Measurements from ENCODE around the gene PCBP3. TPM values are rescaled to one million over a fixed set of nuclear protein-coding genes. Genes with fewer than 3 reads are reported as not detected.

PCBP3 gene
- total RNA-seq, 1 experiment from 2014 or later: not detected

DNA sequence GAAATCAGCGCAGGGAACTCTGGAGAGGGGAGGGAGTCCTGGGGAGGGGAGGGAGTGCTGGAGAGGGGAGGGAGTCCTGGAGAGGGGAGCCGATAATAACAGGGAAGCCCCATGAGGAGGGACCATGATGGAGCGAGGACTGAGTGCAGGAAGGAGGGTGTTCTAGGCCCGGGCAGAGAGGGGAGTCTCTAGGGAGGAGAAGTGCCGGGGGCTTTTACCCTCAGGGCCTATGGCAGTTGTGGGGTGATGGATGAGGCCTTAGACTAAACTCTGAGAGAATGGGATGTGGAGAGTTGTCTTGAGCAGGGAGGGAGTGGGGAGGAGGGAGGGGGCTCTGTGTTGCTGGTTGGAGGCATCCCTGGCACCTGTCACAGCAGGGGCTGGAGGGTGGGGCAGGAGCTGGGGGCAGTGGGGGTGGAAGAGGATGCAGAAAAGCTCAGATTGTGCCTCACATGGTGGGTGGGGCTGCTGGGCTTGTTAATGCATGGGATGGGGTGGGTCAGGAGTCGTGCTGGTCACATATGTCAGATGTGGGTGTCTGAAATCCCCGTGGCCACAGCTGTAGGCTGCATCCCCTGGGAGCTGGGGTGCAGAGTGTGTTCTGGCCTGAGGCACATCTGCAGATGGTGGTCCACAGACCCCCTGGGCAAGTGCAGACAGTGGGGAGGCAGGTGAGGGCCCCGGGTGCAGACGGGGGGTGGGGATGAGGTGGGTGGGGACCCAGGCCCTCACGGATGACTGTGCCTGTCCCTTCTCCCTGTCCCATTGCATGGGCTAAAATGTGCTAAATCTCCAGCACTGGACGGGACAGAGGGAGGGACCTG, 249.6 kb downstream of the PCBP3 start:
- ChIA-PET POLR2A (no interaction called here), CTCF (no interaction called here)
- in situ Hi-C loops (cut with HindIII; ENCODE audit: low pct_unique_long_range_greater_than_20kb, low sequenced_read_pairs): no loop called here
- no peaks in the 10 kb centered on the region for H3K9me3 ChIP-seq (ENCODE audit: control insufficient read depth, insufficient read depth, low read depth, low read length)
- H3K4me3 ChIP-seq (ENCODE audit: low read depth in 2 of 2, low read length in 2 of 2): no peak overlapping the region
- no peaks in the 10 kb centered on the region for H3K4me1 ChIP-seq (ENCODE audit: control insufficient read depth, insufficient read depth, low read length)
- no TSS peak for BruUV-seq (replicated peaks)
- no peak for ATAC-seq
- no peak overlapping the region for H3K27ac ChIP-seq (ENCODE audit: low read length)
- intact Hi-C loops (cut with micrococcal nuclease; ENCODE audit: unreplicated experiment): no loop called here
- no peaks in the 10 kb centered on the region for H3K27me3 ChIP-seq (ENCODE audit: control insufficient read depth, insufficient read depth, low read length)
- TF ChIP-seq SIN3A (IDR thresholded peaks at IDR 0.05; ENCODE audit: borderline replicate concordance, insufficient read depth, low read depth, low read length) (no peak), TCF7L2 (IDR thresholded peaks at IDR 0.05; ENCODE audit: low read depth, low read length) (no peak), POLR2AphosphoS5 (IDR thresholded peaks at IDR 0.05; ENCODE audit: low read depth, low read length) (no peak)
- TF ChIP-seq, protein P1, sequence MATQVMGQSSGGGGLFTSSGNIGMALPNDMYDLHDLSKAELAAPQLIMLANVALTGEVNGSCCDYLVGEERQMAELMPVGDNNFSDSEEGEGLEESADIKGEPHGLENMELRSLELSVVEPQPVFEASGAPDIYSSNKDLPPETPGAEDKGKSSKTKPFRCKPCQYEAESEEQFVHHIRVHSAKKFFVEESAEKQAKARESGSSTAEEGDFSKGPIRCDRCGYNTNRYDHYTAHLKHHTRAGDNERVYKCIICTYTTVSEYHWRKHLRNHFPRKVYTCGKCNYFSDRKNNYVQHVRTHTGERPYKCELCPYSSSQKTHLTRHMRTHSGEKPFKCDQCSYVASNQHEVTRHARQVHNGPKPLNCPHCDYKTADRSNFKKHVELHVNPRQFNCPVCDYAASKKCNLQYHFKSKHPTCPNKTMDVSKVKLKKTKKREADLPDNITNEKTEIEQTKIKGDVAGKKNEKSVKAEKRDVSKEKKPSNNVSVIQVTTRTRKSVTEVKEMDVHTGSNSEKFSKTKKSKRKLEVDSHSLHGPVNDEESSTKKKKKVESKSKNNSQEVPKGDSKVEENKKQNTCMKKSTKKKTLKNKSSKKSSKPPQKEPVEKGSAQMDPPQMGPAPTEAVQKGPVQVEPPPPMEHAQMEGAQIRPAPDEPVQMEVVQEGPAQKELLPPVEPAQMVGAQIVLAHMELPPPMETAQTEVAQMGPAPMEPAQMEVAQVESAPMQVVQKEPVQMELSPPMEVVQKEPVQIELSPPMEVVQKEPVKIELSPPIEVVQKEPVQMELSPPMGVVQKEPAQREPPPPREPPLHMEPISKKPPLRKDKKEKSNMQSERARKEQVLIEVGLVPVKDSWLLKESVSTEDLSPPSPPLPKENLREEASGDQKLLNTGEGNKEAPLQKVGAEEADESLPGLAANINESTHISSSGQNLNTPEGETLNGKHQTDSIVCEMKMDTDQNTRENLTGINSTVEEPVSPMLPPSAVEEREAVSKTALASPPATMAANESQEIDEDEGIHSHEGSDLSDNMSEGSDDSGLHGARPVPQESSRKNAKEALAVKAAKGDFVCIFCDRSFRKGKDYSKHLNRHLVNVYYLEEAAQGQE (IDR thresholded peaks at IDR 0.05; ENCODE audit: insufficient read depth in 1 of 2, low read depth in 2 of 2, low read length in 1 of 2): no peak
- TF ChIP-seq, protein P2, sequence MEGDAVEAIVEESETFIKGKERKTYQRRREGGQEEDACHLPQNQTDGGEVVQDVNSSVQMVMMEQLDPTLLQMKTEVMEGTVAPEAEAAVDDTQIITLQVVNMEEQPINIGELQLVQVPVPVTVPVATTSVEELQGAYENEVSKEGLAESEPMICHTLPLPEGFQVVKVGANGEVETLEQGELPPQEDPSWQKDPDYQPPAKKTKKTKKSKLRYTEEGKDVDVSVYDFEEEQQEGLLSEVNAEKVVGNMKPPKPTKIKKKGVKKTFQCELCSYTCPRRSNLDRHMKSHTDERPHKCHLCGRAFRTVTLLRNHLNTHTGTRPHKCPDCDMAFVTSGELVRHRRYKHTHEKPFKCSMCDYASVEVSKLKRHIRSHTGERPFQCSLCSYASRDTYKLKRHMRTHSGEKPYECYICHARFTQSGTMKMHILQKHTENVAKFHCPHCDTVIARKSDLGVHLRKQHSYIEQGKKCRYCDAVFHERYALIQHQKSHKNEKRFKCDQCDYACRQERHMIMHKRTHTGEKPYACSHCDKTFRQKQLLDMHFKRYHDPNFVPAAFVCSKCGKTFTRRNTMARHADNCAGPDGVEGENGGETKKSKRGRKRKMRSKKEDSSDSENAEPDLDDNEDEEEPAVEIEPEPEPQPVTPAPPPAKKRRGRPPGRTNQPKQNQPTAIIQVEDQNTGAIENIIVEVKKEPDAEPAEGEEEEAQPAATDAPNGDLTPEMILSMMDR (IDR thresholded peaks at IDR 0.05): no peak
- no peaks in the 10 kb centered on the region for H3K36me3 ChIP-seq (ENCODE audit: control insufficient read depth, insufficient read depth, low read length)
- DNase-seq (ENCODE audit: low read depth, low spot score): no peak

DNA sequence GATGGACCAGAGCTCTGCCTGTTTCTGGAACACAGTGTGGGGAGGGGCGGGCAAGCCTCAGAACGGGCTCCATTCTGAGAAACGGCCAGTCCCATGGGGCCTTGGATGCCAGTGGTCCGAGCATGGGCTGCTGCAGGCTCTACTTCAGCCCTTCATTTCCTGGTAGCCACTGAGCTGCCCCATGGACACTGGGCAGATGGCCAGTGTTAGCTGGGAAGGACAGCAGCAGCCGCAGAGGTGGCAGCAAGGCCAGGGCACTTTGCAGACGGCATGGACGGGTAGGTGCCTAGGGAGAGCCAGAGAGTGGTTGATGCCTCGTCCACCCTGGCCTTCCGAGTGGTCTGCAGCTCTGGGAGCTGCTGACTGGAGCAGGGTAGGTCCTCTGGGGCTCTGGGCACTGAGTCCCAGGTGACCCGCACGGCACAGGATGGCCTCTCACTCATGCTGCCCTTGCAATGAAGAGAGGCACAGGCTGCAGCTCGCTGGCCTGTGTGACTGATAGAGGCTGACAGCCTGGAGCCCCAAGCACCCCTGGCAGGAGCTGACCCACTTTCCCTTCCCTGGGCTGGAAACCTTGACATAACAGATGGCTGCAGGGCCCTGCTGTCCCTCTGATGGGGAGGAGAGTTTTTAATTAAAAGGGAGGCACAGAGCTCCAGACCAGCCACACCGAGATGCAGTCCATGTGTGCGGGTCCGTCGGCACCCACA, 250.4 kb downstream of the PCBP3 start:
- ChIA-PET POLR2A (no interaction called here), CTCF (no interaction called here)
- Histone ChIP-seq H3K27ac (ENCODE audit: low read length) (no peak overlapping the region), H3K4me1 (ENCODE audit: control insufficient read depth, insufficient read depth, low read length) (no peaks in the 10 kb centered on the region), H3K4me3 (ENCODE audit: low read depth in 2 of 2, low read length in 2 of 2) (no peak overlapping the region), H3K36me3 (ENCODE audit: control insufficient read depth, insufficient read depth, low read length) (no peaks in the 10 kb centered on the region), H3K27me3 (ENCODE audit: control insufficient read depth, insufficient read depth, low read length) (no peaks in the 10 kb centered on the region), H3K9me3 (ENCODE audit: control insufficient read depth, insufficient read depth, low read depth, low read length) (no peaks in the 10 kb centered on the region)
- TF ChIP-seq, protein P1 (IDR thresholded peaks at IDR 0.05; ENCODE audit: insufficient read depth in 1 of 2, low read depth in 2 of 2, low read length in 1 of 2): no peak
- TF ChIP-seq, protein P2 (IDR thresholded peaks at IDR 0.05): no peak
- TF ChIP-seq TCF7L2 (IDR thresholded peaks at IDR 0.05; ENCODE audit: low read depth, low read length) (no peak), SIN3A (IDR thresholded peaks at IDR 0.05; ENCODE audit: borderline replicate concordance, insufficient read depth, low read depth, low read length) (no peak), POLR2AphosphoS5 (IDR thresholded peaks at IDR 0.05; ENCODE audit: low read depth, low read length) (no peak)
- ATAC-seq: peak; percentile 46
- intact Hi-C loops (cut with micrococcal nuclease; ENCODE audit: unreplicated experiment): no loop called here
- DNase-seq (ENCODE audit: low read depth, low spot score): no peak
- in situ Hi-C loops (cut with HindIII; ENCODE audit: low pct_unique_long_range_greater_than_20kb, low sequenced_read_pairs): no loop called here
- BruUV-seq (replicated peaks): no TSS peak

Data from Panc1 (cell line).